WTC11 (cell line): Measurements from ENCODE around the gene DLGAP4.

Experiments used
- CTCF ChIP-seq: fragments of 200-600 bp; IDR thresholded peaks from 2 replicates; pipeline ENCODE4 v1.8.0; 2022; ENCODE audit warnings: antibody characterized with exemption
- E2F4 ChIP-seq: sonication (generic); formaldehyde crosslinking; IDR thresholded peaks from 2 replicates; pipeline ENCODE4 v1.8.1; 2022; ENCODE audit warnings: low read depth, mild to moderate bottlenecking, moderate library complexity, missing genetic modification reagents, borderline replicate concordance
- E2F5 ChIP-seq: sonication (generic); formaldehyde crosslinking; IDR thresholded peaks from 2 replicates; pipeline ENCODE4 v1.8.1; 2022; ENCODE audit warnings: mild to moderate bottlenecking, moderate library complexity, missing genetic modification reagents
- FOXP4 ChIP-seq: sonication (generic); formaldehyde crosslinking; IDR thresholded peaks from 2 replicates; pipeline ENCODE4 v1.8.0; 2022; ENCODE audit warnings: mild to moderate bottlenecking, missing genetic modification reagents
- RELA ChIP-seq: sonication (generic); formaldehyde crosslinking; IDR thresholded peaks from 2 replicates; pipeline ENCODE4 v1.8.1; 2022; ENCODE audit warnings: missing genetic modification reagents, mild to moderate bottlenecking, borderline replicate concordance
- ZBTB43 ChIP-seq: sonication (generic); formaldehyde crosslinking; IDR thresholded peaks from 2 replicates; pipeline ENCODE4 v1.8.1; 2023; ENCODE audit warnings: mild to moderate bottlenecking, missing genetic modification reagents
- TF ChIP-seq, protein P1 (sequence below): sonication (generic); formaldehyde crosslinking; conservative IDR thresholded peaks from 2 replicates; pipeline ENCODE4 v1.8.1; 2022; ENCODE audit warnings: mild to moderate bottlenecking, missing genetic modification reagents

DNA sequence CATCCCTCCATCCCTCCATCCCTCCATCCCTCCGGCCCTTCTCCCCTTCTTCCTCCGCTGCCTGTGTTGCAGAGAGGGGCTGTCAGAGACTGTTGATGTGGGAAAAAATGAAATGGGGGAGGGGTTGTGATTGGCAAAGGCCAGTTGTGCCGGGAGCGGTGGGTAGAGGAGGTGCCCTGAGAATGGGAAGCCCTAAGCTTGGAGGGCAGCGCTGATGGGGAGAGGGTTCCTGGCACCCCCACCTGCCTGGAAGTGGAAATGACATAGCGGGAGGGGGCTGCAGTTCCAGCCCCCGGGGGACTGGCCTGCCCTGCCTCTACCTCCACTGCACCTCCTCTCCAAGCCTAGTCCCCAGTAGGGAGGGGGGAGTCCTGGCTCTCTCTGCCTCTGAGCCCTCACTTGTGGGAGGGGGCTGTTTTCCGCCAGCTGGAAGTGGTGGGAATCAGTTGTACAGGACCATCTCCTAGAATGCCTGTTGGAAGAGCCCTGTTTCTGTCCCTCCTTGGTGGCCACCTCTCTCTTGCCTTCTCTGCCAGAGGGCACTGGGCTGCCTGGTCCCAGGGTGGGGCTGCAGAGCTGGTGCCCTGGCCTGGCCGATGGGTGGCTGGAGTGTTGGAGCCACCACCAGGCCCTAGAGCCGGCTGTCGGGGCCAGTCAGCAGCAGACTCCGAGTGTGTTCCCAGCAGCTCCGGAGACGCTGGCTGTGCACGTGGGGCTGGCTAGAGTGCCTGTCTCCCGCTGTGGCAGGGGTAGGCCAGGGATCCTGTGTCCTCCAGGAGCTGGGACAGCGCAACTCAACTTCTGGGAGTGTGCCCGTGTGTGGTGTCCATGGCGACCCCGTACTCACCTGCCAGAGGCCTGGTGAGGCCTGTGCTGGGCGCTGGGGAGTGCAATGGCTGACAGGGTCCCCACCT lies 1.5 kb downstream of the DLGAP4 start:
- TF ChIP-seq CTCF (no peak), E2F4 (CRISPR knock-in tag) (no peak), ZBTB43 (CRISPR knock-in tag) (no peak), FOXP4 (CRISPR knock-in tag) (no peak), E2F5 (CRISPR knock-in tag) (no peak), RELA (CRISPR knock-in tag) (no peak)
- TF ChIP-seq, protein P1, sequence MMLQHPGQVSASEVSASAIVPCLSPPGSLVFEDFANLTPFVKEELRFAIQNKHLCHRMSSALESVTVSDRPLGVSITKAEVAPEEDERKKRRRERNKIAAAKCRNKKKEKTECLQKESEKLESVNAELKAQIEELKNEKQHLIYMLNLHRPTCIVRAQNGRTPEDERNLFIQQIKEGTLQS (CRISPR knock-in tag) = no peak
